Panc1 (cell line): ENCODE measurements around the gene PTPRK.

Experiments used
- CTCF ChIP-seq: fragments of 450-650 bp; IDR thresholded peaks from 2 replicates; pipeline ENCODE4 v1.5.1; 2017; ENCODE audit warnings: mild to moderate bottlenecking
- POLR2AphosphoS5 ChIP-seq: IDR thresholded peaks from 2 replicates; pipeline ENCODE4 v1.6.1; 2012; ENCODE audit warnings: mild to moderate bottlenecking, low read depth, low read length, moderate library complexity
- SIN3A ChIP-seq: IDR thresholded peaks from 2 replicates; pipeline ENCODE4 v1.6.1; 2012; ENCODE audit warnings: low read depth, mild to moderate bottlenecking, low read length, moderate library complexity, borderline replicate concordance; ENCODE audit not compliant: insufficient read depth
- TCF7L2 ChIP-seq: IDR thresholded peaks from 2 replicates; pipeline ENCODE4 v1.6.1; 2011; ENCODE audit warnings: mild to moderate bottlenecking, low read depth, low read length, inconsistent platforms

GRCh38 chr6:128216917-128217316 lies 303.5 kb downstream of the PTPRK start:
- no peak for TF ChIP-seq SIN3A
- no peak for TF ChIP-seq CTCF
- TF ChIP-seq POLR2AphosphoS5: no peak
- no peak for TF ChIP-seq TCF7L2
